Measurements from ENCODE around the gene TUBA4A. TPM values are rescaled to one million over a fixed set of nuclear protein-coding genes. Genes with fewer than 3 reads are reported as not detected.

The TUBA4A gene
- total RNA-seq: 100 to 1,000 TPM in 3 of 4 donors, 10 to 100 TPM in 1; 49.5 to 137 (median 129) TPM

DNA sequence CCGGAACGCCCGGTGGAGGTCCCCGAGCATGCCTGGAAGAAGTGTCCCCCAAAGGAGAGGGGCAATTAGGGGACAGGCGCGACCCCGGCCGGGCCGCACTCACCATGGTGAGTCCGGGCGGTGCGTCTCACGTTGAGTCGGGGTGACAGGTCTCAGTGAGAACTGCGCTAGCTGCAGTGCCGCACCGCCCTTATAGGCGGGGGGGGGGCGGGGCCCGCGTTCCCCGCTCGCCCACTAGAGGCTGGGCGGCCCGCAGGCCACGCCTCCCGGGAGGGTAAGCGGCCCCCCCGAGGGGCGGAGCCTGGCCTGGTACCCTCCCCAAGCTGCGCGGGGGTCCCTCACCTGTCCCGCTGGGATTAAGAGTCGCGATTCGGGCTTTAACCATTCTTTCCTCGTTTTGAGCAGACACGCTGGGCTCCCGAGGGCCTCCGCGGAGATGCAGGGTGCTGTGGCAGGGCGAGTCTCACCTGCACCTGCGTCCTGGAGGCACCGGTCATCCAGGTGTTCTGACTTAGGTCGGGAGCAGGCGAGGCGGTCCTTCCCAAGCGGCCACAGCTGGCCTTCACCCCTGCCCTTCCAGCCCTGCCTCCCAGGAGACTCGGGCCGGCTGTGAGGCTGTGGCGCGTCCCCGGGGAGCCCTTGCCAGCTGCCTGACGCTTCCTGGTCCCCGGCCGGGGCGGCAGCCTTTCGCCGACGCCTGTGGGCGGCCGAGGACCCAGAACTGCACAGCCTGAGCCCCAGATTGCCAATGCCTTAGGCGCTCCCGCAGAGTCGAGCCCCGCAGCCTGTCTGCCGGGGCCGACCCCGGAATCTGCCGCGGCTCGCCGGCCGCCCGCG lies at the start of gene TUBA4A:
TUBA4A (minus strand) TSS at position 166 of the 837 bp plus-strand sequence; CDS start at position 106, 60 bp downstream.
- no peaks in the 10 kb centered on the region for H3K27me3 ChIP-seq
- DNase-seq: peak; percentile 94 to 97 (median 96)
- H3K9me3 ChIP-seq: no peaks in the 10 kb centered on the region
- TF ChIP-seq POLR2A (IDR thresholded peaks at IDR 0.05): peak; percentile 99 to 100
- TF ChIP-seq CTCF (IDR thresholded peaks at IDR 0.05): peak in 3 of 6 experiments; percentile 38 to 42 (median 41)
- H3K4me3 ChIP-seq: peak within 1 kb of the TSS; percentile 56 to 93 (median 87)
- H3K4me1 ChIP-seq: peaks cover 5 to 51% (median 24%) of the 10 kb centered on the region in 4 donors
- peak within 1 kb of the TSS; percentile 81 to 98 (median 91) for H3K27ac ChIP-seq
- peaks cover 0 to 13% (median 0%) of the 10 kb centered on the region in 3 donors for H3K36me3 ChIP-seq

GRCh38 chr2:219302412-219302968 lies 48.8 kb upstream of the TUBA4A start:
- Histone ChIP-seq H3K4me3 (no peak overlapping the region), H3K27me3 (no peaks in the 10 kb centered on the region), H3K9me3 (no peaks in the 10 kb centered on the region), H3K4me1 (no peaks in the 10 kb centered on the region), H3K27ac (no peak overlapping the region), H3K36me3 (no peaks in the 10 kb centered on the region)
- no peak for TF ChIP-seq POLR2A (IDR thresholded peaks at IDR 0.05)
- TF ChIP-seq CTCF (IDR thresholded peaks at IDR 0.05): no peak
- DNase-seq: no peak

DNA sequence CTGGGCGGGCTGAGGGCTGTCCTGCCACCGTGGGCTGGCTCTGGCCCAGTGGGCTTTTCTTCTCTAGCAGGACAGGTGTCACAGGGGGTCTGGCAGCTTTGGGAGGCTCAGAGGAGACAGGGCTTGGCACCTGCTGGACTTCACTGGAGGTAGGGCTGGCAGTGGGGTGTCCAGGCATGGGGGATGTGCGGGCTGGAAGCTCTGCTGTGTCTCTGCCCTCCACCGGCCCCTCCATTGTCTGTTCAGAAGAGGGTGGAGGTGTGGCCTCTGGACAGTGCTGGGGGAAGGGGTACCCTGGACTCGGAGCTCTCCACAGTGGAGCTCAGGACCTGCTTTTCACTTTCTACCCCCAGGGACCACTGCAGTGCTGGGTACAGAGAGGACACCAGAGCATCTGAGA lies 46.3 kb upstream of the TUBA4A start:
- TF ChIP-seq CTCF (IDR thresholded peaks at IDR 0.05) (no peak), POLR2A (IDR thresholded peaks at IDR 0.05) (no peak)
- H3K27ac ChIP-seq: no peak overlapping the region
- H3K27me3 ChIP-seq: no peaks in the 10 kb centered on the region
- H3K36me3 ChIP-seq: no peaks in the 10 kb centered on the region
- DNase-seq: no peak
- H3K4me1 ChIP-seq: peaks cover 0 to 2% (median 0%) of the 10 kb centered on the region in 4 donors
- no peaks in the 10 kb centered on the region for H3K9me3 ChIP-seq
- H3K4me3 ChIP-seq: no peak overlapping the region

DNA sequence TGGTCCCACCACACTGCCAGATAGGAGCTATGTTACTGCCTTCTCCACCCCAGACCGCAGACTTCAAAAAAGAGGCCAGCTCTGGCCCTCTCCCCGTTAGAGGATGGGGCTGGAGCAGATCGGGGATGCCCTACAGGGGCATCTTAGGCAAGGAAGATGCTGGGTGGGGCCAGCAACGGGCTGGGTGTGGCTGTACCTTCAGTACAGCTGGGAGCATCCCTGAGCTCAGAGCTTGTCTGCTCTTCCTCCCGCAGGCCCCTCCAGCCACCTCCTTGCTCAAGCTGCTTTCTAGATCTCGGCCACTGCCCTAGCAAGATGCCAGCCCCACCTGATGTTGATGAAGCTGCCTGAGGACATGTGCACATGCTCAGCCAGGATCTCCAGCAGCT lies 45.6 kb upstream of the TUBA4A start:
- no peaks in the 10 kb centered on the region for H3K9me3 ChIP-seq
- H3K27me3 ChIP-seq: no peaks in the 10 kb centered on the region
- TF ChIP-seq CTCF (IDR thresholded peaks at IDR 0.05): no peak
- no peak for TF ChIP-seq POLR2A (IDR thresholded peaks at IDR 0.05)
- no peak overlapping the region for H3K4me3 ChIP-seq
- no peak for DNase-seq
- no peaks in the 10 kb centered on the region for H3K36me3 ChIP-seq
- peaks cover 0 to 4% (median 0%) of the 10 kb centered on the region in 4 donors for H3K4me1 ChIP-seq
- H3K27ac ChIP-seq: no peak overlapping the region

GRCh38 chr2:219298759-219299371 lies 45.1 kb upstream of the TUBA4A start:
- Histone ChIP-seq H3K4me3 (no peak overlapping the region), H3K36me3 (no peaks in the 10 kb centered on the region), H3K27ac (no peak overlapping the region), H3K9me3 (no peaks in the 10 kb centered on the region), H3K4me1 (peaks cover 0 to 4% (median 0%) of the 10 kb centered on the region in 4 donors), H3K27me3 (no peaks in the 10 kb centered on the region)
- DNase-seq: peak; percentile 87 to 96 (median 92)
- no peak for TF ChIP-seq POLR2A (IDR thresholded peaks at IDR 0.05)
- TF ChIP-seq CTCF (IDR thresholded peaks at IDR 0.05): peak; percentile 96 to 99 (median 98)
